Measurements from ENCODE around the gene NFIX. TPM values are rescaled to one million over a fixed set of nuclear protein-coding genes. Genes with fewer than 3 reads are reported as not detected.

The NFIX gene
- total and polyA plus RNA-seq, 9 of the 15 experiments (the other 6 are each of a cell fraction or from before 2014, with no cell fraction given), result 0.28 to 26.8 (median 5.4) TPM

- TF ChIP-seq CEBPZ (IDR thresholded peaks at IDR 0.05; ENCODE audit: borderline replicate concordance, low read depth, low read length), result no peak
- TF ChIP-seq ERF (CRISPR knock-in tag; IDR thresholded peaks at IDR 0.05), result no peak
- TF ChIP-seq FOXK2 (conservative IDR thresholded peaks at IDR 0.05 in 1 of 2, IDR thresholded peaks at IDR 0.05 in 1 of 2; ENCODE audit: low read depth in 2 of 2), result peak in 1 of 2 experiments; percentile 62; a peak in 2 of 4 replicates
- TF ChIP-seq CBX8 (IDR thresholded peaks at IDR 0.05; ENCODE audit: borderline replicate concordance, extremely low read depth, low read depth, low read length, poor library complexity, severe bottlenecking), result no peak
- 0 out of 2 replicates have a peak, but pooled peaks have one; percentile 7 for TF ChIP-seq NR2F6 (CRISPR knock-in tag; IDR thresholded peaks at IDR 0.05)
- no peak for TF ChIP-seq ZFP30 (CRISPR knock-in tag; IDR thresholded peaks at IDR 0.05; ENCODE audit: borderline replicate concordance)
- TF ChIP-seq PHF8 (IDR thresholded peaks at IDR 0.05; ENCODE audit: borderline replicate concordance, low read length), result peak; percentile 64; the same call in 1 of the 2 replicates
- TF ChIP-seq ZNF134 (CRISPR knock-in tag; conservative IDR thresholded peaks at IDR 0.05), result no peak
- TF ChIP-seq ZFP1 (CRISPR knock-in tag; IDR thresholded peaks at IDR 0.05), result no peak
- peak; percentile 45; the same call in 1 of the 2 replicates for TF ChIP-seq MECOM (CRISPR knock-in tag; IDR thresholded peaks at IDR 0.05)
- peak; percentile 44; the same call in 1 of the 2 replicates for TF ChIP-seq ZNF436 (CRISPR knock-in tag; IDR thresholded peaks at IDR 0.05)
- TF ChIP-seq ZNF696 (CRISPR knock-in tag; conservative IDR thresholded peaks at IDR 0.05), result no peak
- TF ChIP-seq ZNF431 (CRISPR knock-in tag; IDR thresholded peaks at IDR 0.05), result no peak
- TF ChIP-seq ZNF639 (CRISPR knock-in tag; conservative IDR thresholded peaks at IDR 0.05 in 1 of 2, IDR thresholded peaks at IDR 0.05 in 1 of 2), result peak in 1 of 2 experiments; percentile 98; a peak in 2 of 4 replicates
- no peak for TF ChIP-seq ZFPM2 (CRISPR knock-in tag; IDR thresholded peaks at IDR 0.05)
- peak; percentile 73 for TF ChIP-seq FOSL1 (tag; conservative IDR thresholded peaks at IDR 0.05)
- peak; percentile 82 for TF ChIP-seq BCOR (IDR thresholded peaks at IDR 0.05)
- TF ChIP-seq RCOR1 (IDR thresholded peaks at IDR 0.05; ENCODE audit: borderline replicate concordance in 1 of 2, low read depth in 2 of 2, low read length in 2 of 2), result peak in 1 of 2 experiments; percentile 91; a peak in 3 of 4 replicates
- no peak; the same call in 1 of the 2 replicates for TF ChIP-seq ZNF311 (CRISPR knock-in tag; IDR thresholded peaks at IDR 0.05)
- peak; percentile 42 for TF ChIP-seq PHF20 (IDR thresholded peaks at IDR 0.05; ENCODE audit: partially characterized antibody)
Measured at GRCh38 chr19:13102666-13103580, 107.6 kb downstream of the NFIX start, which contains the start of gene LYL1 (continued).
